ENCODE data around the gene HRK.

- TF ChIP-seq CTCF (IDR thresholded peaks at IDR 0.05) (no peak), EP300 (IDR thresholded peaks at IDR 0.05) (no peak), POLR2A (IDR thresholded peaks at IDR 0.05) (no peak)
These were observed 11.3 kb upstream of the HRK start for GRCh38 chr12:116892349-116893140.

All from gastroesophageal sphincter (tissue), 3 donors.